Measurements from ENCODE around the gene CDKAL1.

- TF ChIP-seq POLR2A (IDR thresholded peaks at IDR 0.05), result no peak
- TF ChIP-seq, protein P1, sequence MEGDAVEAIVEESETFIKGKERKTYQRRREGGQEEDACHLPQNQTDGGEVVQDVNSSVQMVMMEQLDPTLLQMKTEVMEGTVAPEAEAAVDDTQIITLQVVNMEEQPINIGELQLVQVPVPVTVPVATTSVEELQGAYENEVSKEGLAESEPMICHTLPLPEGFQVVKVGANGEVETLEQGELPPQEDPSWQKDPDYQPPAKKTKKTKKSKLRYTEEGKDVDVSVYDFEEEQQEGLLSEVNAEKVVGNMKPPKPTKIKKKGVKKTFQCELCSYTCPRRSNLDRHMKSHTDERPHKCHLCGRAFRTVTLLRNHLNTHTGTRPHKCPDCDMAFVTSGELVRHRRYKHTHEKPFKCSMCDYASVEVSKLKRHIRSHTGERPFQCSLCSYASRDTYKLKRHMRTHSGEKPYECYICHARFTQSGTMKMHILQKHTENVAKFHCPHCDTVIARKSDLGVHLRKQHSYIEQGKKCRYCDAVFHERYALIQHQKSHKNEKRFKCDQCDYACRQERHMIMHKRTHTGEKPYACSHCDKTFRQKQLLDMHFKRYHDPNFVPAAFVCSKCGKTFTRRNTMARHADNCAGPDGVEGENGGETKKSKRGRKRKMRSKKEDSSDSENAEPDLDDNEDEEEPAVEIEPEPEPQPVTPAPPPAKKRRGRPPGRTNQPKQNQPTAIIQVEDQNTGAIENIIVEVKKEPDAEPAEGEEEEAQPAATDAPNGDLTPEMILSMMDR (IDR thresholded peaks at IDR 0.05), result no peak
Observed at GRCh38 chr6:20575125-20575524, 40.9 kb downstream of the CDKAL1 start.
